Smooth muscle cell (in vitro differentiated cells): Measurements from ENCODE around the gene SEC24C. TPM values are rescaled to one million over a fixed set of nuclear protein-coding genes. Genes with fewer than 3 reads are reported as not detected.
"Not testable (repeated sequence)": the region's sequence is repeated elsewhere in the genome, so short reads cannot be mapped to it uniquely, and the experiment has no call there.

Experiments
- DNase-seq: peaks from one replicate; lab custom pipeline; 2025; ENCODE audit not compliant: unreplicated experiment; lab: John Stamatoyannopoulos, UW
- H2AFZ ChIP-seq: fragments of 200-600 bp; sonication (generic); 2 replicates; pipeline ENCODE4 v1.6.0; 2016; ENCODE audit warnings: antibody characterized with exemption, low read depth, mild to moderate bottlenecking
- H3F3A ChIP-seq: fragments of 200-600 bp; sonication (generic); 2 replicates; pipeline ENCODE4 v1.6.0; 2017; ENCODE audit warnings: antibody characterized with exemption, low read depth
- H3K27ac ChIP-seq: fragments of 200-600 bp; sonication (generic); 2 replicates; pipeline ENCODE4 v1.5.1; 2016; ENCODE audit warnings: low read depth, mild to moderate bottlenecking
- H3K27me3 ChIP-seq: fragments of 200-600 bp; sonication (generic); 2 replicates; pipeline ENCODE4 v1.6.1; 2016; ENCODE audit warnings: low read depth, mild to moderate bottlenecking
- H3K36me3 ChIP-seq: fragments of 200-600 bp; sonication (generic); 2 replicates; pipeline ENCODE4 v1.5.1; 2016; ENCODE audit warnings: low read depth
- H3K4me1 ChIP-seq: fragments of 200-600 bp; sonication (generic); 2 replicates; pipeline ENCODE4 v1.5.1; 2016; ENCODE audit warnings: low read depth
- H3K4me2 ChIP-seq: fragments of 200-600 bp; sonication (generic); 2 replicates; pipeline ENCODE4 v1.6.0; 2016; ENCODE audit warnings: mild to moderate bottlenecking
- H3K4me3 ChIP-seq: fragments of 200-600 bp; sonication (generic); 2 replicates; pipeline ENCODE4 v1.5.1; 2016; ENCODE audit warnings: mild to moderate bottlenecking
- H3K79me2 ChIP-seq: fragments of 200-600 bp; sonication (generic); 2 replicates; pipeline ENCODE4 v1.6.0; 2016; ENCODE audit warnings: low read depth, mild to moderate bottlenecking
- H3K9ac ChIP-seq: fragments of 200-600 bp; sonication (generic); 2 replicates; pipeline ENCODE4 v1.6.0; 2016; ENCODE audit warnings: low read depth
- H3K9me3 ChIP-seq: fragments of 200-600 bp; sonication (generic); replicated peaks from 2 replicates; pipeline ENCODE4 v1.5.1; 2016; ENCODE audit warnings: low read depth
- H4K20me1 ChIP-seq: fragments of 200-600 bp; sonication (generic); 2 replicates; pipeline ENCODE4 v1.6.0; 2016; ENCODE audit warnings: low read depth
- WGBS: methylation state at CpG from one replicate; pipeline ENCODE4 v1.1.7; 2016; ENCODE audit warnings: low lambda C conversion rate; 5-methylcytosine and 5-hydroxymethylcytosine counted together
- polyA plus RNA-seq: library from polyadenylated mRNA; unstranded; fragments of >200 nt; fragmentation: Nextera tagmentation; extraction: Ambion mirVana; gene quantifications from 2 replicates; pipeline ENCODE4 v1.2.1, GENCODE V29; 2016
- total RNA-seq: library from RNA; depleted of rRNA; stranded (reverse); fragments of >200 nt; gene quantifications from 2 replicates; pipeline ENCODE4 v1.2.3, GENCODE V29; 2014

The SEC24C gene
- total and polyA plus RNA-seq, 2 experiments from 2014 or later = 41.5 to 54.7 TPM

DNA sequence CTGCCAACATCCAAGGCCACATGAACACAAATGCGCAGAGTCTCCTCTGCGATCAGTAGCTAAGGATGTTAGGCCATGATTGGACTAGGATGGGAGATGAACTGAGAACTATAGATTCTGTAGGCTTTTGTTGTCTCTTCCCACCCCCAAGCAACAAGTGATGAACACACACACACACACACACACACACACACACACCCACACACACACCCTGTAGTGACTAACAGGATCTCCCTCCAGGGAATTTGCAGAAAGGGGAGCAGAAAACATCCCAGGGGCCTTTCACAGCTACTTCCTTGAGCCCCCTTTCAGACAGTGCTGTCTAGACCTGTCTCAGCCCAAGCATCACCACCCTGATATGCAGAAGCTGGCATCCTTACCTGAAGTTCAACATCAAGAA is 37.7 kb upstream of the SEC24C start:
- not testable (repeated sequence) for H3K27ac ChIP-seq, H4K20me1 ChIP-seq, DNase-seq, H3K4me2 ChIP-seq, H3K27me3 ChIP-seq, H3K9me3 ChIP-seq, H3K4me1 ChIP-seq, H3F3A ChIP-seq, H2AFZ ChIP-seq, H3K4me3 ChIP-seq, H3K9ac ChIP-seq, H3K36me3 ChIP-seq, H3K79me2 ChIP-seq
- WGBS = 98% methylated on average over 2 of the region's 2 CpGs

DNA sequence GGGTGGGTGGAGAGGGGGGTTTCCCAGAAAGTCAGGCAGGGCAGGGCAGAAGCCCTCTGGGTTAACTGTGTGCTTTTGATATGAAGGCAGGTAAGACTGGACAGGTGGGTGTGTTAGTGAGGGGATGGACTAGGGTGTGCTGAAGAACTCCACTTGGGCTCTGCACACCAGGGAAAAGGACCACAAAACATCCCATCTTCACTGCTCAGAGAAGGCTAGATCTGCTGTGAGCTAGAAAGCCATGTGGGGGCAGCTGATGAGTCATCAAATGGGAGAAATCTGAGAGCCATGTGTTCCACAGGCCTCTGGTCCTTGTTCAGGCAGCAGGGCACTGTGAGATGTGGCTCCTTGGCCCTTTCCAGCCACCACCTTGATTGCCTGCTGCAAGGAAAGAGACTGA is 36.5 kb upstream of the SEC24C start:
- not testable (repeated sequence) for H4K20me1 ChIP-seq, H3K9me3 ChIP-seq, DNase-seq, H3K27ac ChIP-seq, H3K4me1 ChIP-seq, H3F3A ChIP-seq, H3K27me3 ChIP-seq, H3K4me2 ChIP-seq, H3K4me3 ChIP-seq, H3K9ac ChIP-seq, H3K79me2 ChIP-seq, H3K36me3 ChIP-seq, H2AFZ ChIP-seq

DNA sequence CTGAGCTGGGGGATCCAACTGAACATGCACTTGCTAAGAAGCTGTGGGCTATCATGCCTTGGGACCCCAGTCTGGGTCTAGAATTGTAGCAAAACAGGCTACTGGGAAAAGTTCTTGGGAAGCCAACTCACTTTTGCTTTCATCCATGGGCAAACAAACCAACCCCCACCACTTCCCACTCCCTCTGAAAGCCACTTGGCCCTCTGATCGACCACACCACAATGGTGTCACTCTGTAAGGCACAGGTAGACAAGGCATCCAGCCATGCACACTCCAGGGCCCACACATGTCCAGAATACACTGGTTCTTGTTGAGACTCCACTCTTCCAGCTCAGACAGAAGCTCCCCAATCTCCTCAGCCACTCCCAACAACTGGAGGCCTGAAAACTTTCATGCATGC is 36.0 kb upstream of the SEC24C start:
- H3K9ac ChIP-seq, H3F3A ChIP-seq, H3K36me3 ChIP-seq, DNase-seq, H2AFZ ChIP-seq, H3K27ac ChIP-seq, H3K4me1 ChIP-seq, H3K79me2 ChIP-seq, H3K9me3 ChIP-seq, H3K4me3 ChIP-seq, H3K27me3 ChIP-seq, H4K20me1 ChIP-seq, H3K4me2 ChIP-seq: not testable (repeated sequence)
- 100% methylated on average over 1 of the region's 1 CpG for WGBS

DNA sequence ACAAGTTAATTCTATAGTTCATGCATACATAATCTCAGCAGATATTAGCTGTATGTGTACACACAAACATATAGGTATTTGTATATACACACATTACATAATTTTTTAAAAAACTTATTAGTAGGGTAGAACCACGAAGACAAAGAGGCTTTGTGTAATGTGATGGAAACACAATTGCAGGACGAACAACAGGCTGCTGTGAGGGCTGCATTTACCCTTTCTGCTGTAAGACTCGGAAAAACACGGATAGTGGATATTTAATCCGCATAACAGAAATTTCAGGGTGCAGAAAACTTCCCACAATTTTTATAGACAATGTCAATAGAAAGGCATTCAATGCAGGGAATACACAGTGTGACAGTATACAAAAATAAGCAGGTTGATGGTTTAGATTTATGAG is 32.5 kb upstream of the SEC24C start:
- WGBS = 96% methylated on average over 5 of the region's 5 CpGs
- H3K4me1 ChIP-seq = not testable (repeated sequence)

DNA sequence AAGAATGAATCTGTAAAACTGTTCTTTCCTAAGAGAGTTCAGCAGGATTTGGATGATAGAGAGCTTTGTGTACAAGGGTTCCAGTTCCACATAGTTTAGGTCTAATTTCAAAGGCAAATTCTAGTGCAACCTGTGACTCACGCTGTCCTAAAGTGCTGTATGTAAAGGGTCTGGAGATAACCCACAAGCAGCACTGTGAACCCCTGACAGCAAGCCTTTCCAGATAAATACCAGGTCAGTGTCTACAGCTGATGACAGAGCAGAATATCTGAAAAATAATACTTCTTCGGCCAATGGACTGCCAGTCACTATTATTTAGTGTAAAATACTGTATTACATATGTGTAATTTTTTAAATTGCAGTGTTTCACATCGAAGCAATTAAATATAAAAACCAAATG is 30.3 kb upstream of the SEC24C start:
- H3K9ac ChIP-seq, H3K79me2 ChIP-seq, H2AFZ ChIP-seq, H3F3A ChIP-seq, H3K4me3 ChIP-seq, H3K9me3 ChIP-seq, H3K4me2 ChIP-seq, H3K27me3 ChIP-seq, H3K4me1 ChIP-seq, DNase-seq, H4K20me1 ChIP-seq: not testable (repeated sequence)
- Histone ChIP-seq H3K27ac (peak overlapping the region; percentile 49), H3K36me3 (peaks cover 23% of the 10 kb centered on the region)
- WGBS = 59% methylated on average over 3 of the region's 3 CpGs

More for the DNA sequence above, 32.5 kb upstream of the SEC24C start:
- not testable (repeated sequence) for H3K79me2 ChIP-seq, H3F3A ChIP-seq, H3K9ac ChIP-seq, H3K27ac ChIP-seq, H3K4me3 ChIP-seq, H4K20me1 ChIP-seq, H3K36me3 ChIP-seq, H3K4me2 ChIP-seq, H3K9me3 ChIP-seq, H2AFZ ChIP-seq, DNase-seq, H3K27me3 ChIP-seq

DNA sequence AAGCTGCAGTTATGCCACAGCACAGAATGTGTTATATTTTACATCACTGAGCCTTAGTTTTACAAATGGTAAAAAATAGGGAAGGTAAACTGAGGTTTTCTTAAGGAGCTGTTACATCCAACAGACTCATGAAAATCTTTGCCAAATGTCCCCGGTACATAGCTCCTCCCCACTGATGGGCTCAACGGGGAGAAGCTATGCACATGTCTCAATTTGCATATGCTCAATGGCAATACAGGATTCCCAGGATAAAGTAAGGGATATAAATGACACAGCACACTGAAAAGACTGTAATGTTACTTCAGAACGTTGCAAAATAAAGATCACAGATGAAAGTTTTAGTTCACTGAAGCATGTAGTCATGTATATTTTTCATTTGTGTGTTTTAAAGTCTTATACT is 29.7 kb upstream of the SEC24C start:
- not testable (repeated sequence) for H3K27me3 ChIP-seq, DNase-seq, H3K4me3 ChIP-seq, H3F3A ChIP-seq, H3K79me2 ChIP-seq, H3K4me2 ChIP-seq, H3K9ac ChIP-seq, H3K4me1 ChIP-seq, H4K20me1 ChIP-seq, H3K9me3 ChIP-seq, H2AFZ ChIP-seq
- 72% methylated on average over 3 of the region's 3 CpGs for WGBS
- Histone ChIP-seq H3K36me3 (peaks cover 23% of the 10 kb centered on the region), H3K27ac (peak overlapping the region; percentile 48)

DNA sequence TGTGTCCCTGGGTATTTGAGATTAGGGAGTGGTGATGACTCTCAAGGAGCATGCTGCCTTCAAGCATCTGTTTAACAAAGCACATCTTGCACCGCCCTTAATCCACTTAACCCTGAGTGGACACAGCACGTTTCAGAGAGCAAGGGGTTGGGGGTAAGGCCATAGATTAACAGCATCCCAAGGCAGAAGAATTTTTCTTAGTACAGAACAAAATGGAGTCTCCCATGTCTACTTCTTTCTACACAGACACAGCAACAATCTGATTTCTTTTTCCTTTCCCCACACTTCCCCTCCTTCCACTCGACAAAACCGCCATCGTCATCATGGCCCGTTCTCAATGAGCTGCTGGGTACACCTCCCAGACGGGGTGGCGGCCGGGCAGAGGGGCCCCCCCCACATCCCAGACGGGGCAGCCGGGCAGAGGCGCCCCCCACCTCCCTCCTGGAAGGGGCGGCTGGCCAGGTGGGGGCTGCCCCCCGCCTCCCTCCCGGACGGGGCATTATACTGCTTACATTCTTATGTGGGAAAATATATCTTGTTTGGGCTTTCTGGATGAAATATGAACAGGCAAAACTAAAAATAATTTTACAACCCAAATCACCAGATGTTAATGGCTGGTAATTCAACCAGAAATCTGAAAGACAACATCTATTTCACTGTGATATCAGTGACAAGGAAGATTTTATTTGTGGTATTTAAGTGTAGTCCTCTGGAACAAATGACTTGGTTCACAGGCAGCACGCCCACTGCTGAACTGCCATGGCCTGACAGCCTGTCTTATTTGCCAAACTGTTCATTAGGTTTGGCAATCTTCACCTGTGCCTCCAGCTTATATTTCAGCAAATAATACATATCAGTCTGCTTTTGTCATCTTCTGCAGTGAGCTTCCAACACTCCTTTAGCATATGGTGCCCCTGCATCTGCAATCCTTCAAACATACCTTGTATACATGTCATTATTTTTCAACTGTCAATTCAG is 28.7 kb upstream of the SEC24C start:
- 90% methylated on average over 12 of the region's 17 CpGs for WGBS
- not testable (repeated sequence) for H3K9me3 ChIP-seq, H3K79me2 ChIP-seq, H3K4me1 ChIP-seq, DNase-seq, H3K27ac ChIP-seq, H2AFZ ChIP-seq, H3K27me3 ChIP-seq, H3F3A ChIP-seq, H3K9ac ChIP-seq, H4K20me1 ChIP-seq, H3K4me3 ChIP-seq, H3K4me2 ChIP-seq
- peaks cover 29% of the 10 kb centered on the region for H3K36me3 ChIP-seq
